ENCODE results near the gene NUMA1. TPM values are rescaled to one million over a fixed set of nuclear protein-coding genes. Genes with fewer than 3 reads are reported as not detected.

NUMA1 gene
- polyA plus RNA-seq, 1 donor from 2014 or later, result 116 TPM

- Histone ChIP-seq H4K20me1 (ENCODE audit: insufficient read depth) (no peaks in the 10 kb centered on the region), H2AFZ (ENCODE audit: low read depth, low read length) (no peak overlapping the region), H3K79me2 (replicated peaks; ENCODE audit: insufficient read depth, low read length) (no peaks in the 10 kb centered on the region)
Observed at GRCh38 chr11:71977743-71978418, 102.5 kb downstream of the NUMA1 start.

DNA sequence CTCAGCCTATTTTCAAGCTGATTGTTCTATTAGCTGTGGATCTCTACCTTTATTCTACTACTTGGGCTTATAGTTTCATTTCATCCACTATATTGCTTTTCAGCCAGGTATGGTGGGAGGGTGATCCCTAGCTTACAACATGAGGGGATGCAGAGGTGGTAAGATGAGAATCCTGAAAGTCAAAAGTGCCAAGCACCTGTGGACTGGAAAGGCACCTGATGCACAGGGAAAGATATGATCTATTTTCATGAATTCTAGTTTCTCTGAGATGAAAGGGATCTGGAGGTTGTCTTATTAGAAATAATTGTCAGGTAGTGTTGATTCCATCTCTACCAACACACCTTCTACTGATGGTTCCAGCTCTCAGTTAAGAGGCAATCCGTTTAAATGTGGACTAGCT lies 103.3 kb downstream of the NUMA1 start:
- no peaks in the 10 kb centered on the region for H4K20me1 ChIP-seq (ENCODE audit: insufficient read depth)
- no peaks in the 10 kb centered on the region for H3K9me3 ChIP-seq (ENCODE audit: low read length)
- no peaks in the 10 kb centered on the region for H3F3A ChIP-seq (ENCODE audit: insufficient read depth, low read length, poor library complexity, severe bottlenecking)
- no peak overlapping the region for H3K27ac ChIP-seq (ENCODE audit: low read length)
- H3K79me2 ChIP-seq (replicated peaks; ENCODE audit: insufficient read depth, low read length), result no peaks in the 10 kb centered on the region
- TF ChIP-seq RAD21 (conservative IDR thresholded peaks at IDR 0.05) (no peak), SMC3 (conservative IDR thresholded peaks at IDR 0.05; ENCODE audit: poor library complexity) (no peak), TAF1 (IDR thresholded peaks at IDR 0.05; ENCODE audit: low read depth) (no peak), MXI1 (conservative IDR thresholded peaks at IDR 0.05; ENCODE audit: poor library complexity, severe bottlenecking) (no peak), EZH2 (IDR thresholded peaks at IDR 0.05; ENCODE audit: borderline replicate concordance, insufficient read depth, low read length, poor library complexity, severe bottlenecking) (no peak), EP300 (conservative IDR thresholded peaks at IDR 0.05; ENCODE audit: poor library complexity, severe bottlenecking) (no peak), POLR2AphosphoS5 (IDR thresholded peaks at IDR 0.05) (no peak)
- TF ChIP-seq, protein P1, sequence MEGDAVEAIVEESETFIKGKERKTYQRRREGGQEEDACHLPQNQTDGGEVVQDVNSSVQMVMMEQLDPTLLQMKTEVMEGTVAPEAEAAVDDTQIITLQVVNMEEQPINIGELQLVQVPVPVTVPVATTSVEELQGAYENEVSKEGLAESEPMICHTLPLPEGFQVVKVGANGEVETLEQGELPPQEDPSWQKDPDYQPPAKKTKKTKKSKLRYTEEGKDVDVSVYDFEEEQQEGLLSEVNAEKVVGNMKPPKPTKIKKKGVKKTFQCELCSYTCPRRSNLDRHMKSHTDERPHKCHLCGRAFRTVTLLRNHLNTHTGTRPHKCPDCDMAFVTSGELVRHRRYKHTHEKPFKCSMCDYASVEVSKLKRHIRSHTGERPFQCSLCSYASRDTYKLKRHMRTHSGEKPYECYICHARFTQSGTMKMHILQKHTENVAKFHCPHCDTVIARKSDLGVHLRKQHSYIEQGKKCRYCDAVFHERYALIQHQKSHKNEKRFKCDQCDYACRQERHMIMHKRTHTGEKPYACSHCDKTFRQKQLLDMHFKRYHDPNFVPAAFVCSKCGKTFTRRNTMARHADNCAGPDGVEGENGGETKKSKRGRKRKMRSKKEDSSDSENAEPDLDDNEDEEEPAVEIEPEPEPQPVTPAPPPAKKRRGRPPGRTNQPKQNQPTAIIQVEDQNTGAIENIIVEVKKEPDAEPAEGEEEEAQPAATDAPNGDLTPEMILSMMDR (IDR thresholded peaks at IDR 0.05; ENCODE audit: poor library complexity, severe bottlenecking), result no peak
- TF ChIP-seq, protein P2, sequence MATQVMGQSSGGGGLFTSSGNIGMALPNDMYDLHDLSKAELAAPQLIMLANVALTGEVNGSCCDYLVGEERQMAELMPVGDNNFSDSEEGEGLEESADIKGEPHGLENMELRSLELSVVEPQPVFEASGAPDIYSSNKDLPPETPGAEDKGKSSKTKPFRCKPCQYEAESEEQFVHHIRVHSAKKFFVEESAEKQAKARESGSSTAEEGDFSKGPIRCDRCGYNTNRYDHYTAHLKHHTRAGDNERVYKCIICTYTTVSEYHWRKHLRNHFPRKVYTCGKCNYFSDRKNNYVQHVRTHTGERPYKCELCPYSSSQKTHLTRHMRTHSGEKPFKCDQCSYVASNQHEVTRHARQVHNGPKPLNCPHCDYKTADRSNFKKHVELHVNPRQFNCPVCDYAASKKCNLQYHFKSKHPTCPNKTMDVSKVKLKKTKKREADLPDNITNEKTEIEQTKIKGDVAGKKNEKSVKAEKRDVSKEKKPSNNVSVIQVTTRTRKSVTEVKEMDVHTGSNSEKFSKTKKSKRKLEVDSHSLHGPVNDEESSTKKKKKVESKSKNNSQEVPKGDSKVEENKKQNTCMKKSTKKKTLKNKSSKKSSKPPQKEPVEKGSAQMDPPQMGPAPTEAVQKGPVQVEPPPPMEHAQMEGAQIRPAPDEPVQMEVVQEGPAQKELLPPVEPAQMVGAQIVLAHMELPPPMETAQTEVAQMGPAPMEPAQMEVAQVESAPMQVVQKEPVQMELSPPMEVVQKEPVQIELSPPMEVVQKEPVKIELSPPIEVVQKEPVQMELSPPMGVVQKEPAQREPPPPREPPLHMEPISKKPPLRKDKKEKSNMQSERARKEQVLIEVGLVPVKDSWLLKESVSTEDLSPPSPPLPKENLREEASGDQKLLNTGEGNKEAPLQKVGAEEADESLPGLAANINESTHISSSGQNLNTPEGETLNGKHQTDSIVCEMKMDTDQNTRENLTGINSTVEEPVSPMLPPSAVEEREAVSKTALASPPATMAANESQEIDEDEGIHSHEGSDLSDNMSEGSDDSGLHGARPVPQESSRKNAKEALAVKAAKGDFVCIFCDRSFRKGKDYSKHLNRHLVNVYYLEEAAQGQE (IDR thresholded peaks at IDR 0.05; ENCODE audit: borderline replicate concordance), result no peak
- H3K9ac ChIP-seq (ENCODE audit: low read length), result no peak overlapping the region
- H2AFZ ChIP-seq (ENCODE audit: low read depth, low read length), result no peak overlapping the region
- no peaks in the 10 kb centered on the region for H3K36me3 ChIP-seq (ENCODE audit: insufficient read depth, low read length)
- no peak overlapping the region for H3K4me2 ChIP-seq (ENCODE audit: low read length)
- H3K27me3 ChIP-seq (ENCODE audit: insufficient read depth, low read depth, low read length), result no peaks in the 10 kb centered on the region
- H3K9me2 ChIP-seq (ENCODE audit: insufficient read depth, low read length), result no peaks in the 10 kb centered on the region
- H3K4me3 ChIP-seq (ENCODE audit: low read length), result no peak overlapping the region

More at GRCh38 chr11:71977743-71978418, 102.5 kb downstream of the NUMA1 start:
- Histone ChIP-seq H3K9ac (ENCODE audit: low read length) (no peak overlapping the region), H3K36me3 (ENCODE audit: insufficient read depth, low read length) (no peaks in the 10 kb centered on the region), H3K9me3 (ENCODE audit: low read length) (no peaks in the 10 kb centered on the region), H3K4me2 (ENCODE audit: low read length) (no peak overlapping the region), H3K27ac (ENCODE audit: low read length) (no peak overlapping the region), H3K4me3 (ENCODE audit: low read length) (no peak overlapping the region), H3F3A (ENCODE audit: insufficient read depth, low read length, poor library complexity, severe bottlenecking) (no peaks in the 10 kb centered on the region), H3K9me2 (ENCODE audit: insufficient read depth, low read length) (no peaks in the 10 kb centered on the region), H3K27me3 (ENCODE audit: insufficient read depth, low read depth, low read length) (no peaks in the 10 kb centered on the region)
- TF ChIP-seq, protein P1 (IDR thresholded peaks at IDR 0.05; ENCODE audit: poor library complexity, severe bottlenecking), result peak; percentile 71
- peak; percentile 69 for TF ChIP-seq RAD21 (conservative IDR thresholded peaks at IDR 0.05)
- TF ChIP-seq SMC3 (conservative IDR thresholded peaks at IDR 0.05; ENCODE audit: poor library complexity), result peak; percentile 69
- no peak for TF ChIP-seq MXI1 (conservative IDR thresholded peaks at IDR 0.05; ENCODE audit: poor library complexity, severe bottlenecking)
